Activated CD4-positive, alpha-beta memory T cell treated with anti-CD3 and anti-CD28 coated beads for 36 hours (primary cell): ENCODE results near the gene RAB42. TPM values are rescaled to one million over a fixed set of nuclear protein-coding genes. Genes with fewer than 3 reads are reported as not detected.
"Not testable (repeated sequence)": the region's sequence is repeated elsewhere in the genome, so short reads cannot be mapped to it uniquely, and the experiment has no call there.

Experiments used
- CTCF ChIA-PET: fragments of 350-600 bp; sonication (Branson Sonifier 250); formaldehyde crosslinking; loops from one replicate; lab custom pipeline; 2021; ENCODE audit warnings: antibody characterized with exemption, inconsistent platforms; lab: Charles Lee
- POLR2A ChIA-PET: fragments of 350-600 bp; sonication (Branson Sonifier 250); formaldehyde crosslinking; loops from one replicate; lab custom pipeline; 2021; ENCODE audit warnings: antibody characterized with exemption; lab: Charles Lee
- DNase-seq: peaks from one replicate; pipeline ENCODE4 v3.0.0-alpha.2; 2020
- H3K27ac Mint-ChIP-seq: one replicate; pipeline ENCODE4 v1.8.0; 2021; ENCODE audit warnings: mixed read lengths
- H3K27me3 Mint-ChIP-seq: one replicate; pipeline ENCODE4 v1.8.0; 2021; ENCODE audit warnings: mixed read lengths
- H3K36me3 Mint-ChIP-seq: one replicate; pipeline ENCODE4 v1.8.0; 2021; ENCODE audit warnings: mixed read lengths
- H3K4me1 Mint-ChIP-seq: one replicate; pipeline ENCODE4 v1.8.0; 2021; ENCODE audit warnings: low read depth, mixed read lengths
- H3K4me3 Mint-ChIP-seq: one replicate; pipeline ENCODE4 v1.8.0; 2021; ENCODE audit warnings: mild to moderate bottlenecking, mixed read lengths
- H3K9me3 Mint-ChIP-seq: one replicate; pipeline ENCODE4 v1.8.0; 2021; ENCODE audit warnings: mixed read lengths
- intact Hi-C: fragments of 100-400 bp; cut with micrococcal nuclease; formaldehyde crosslinking; loops from one replicate; pipeline ENCODE4 v1.15.1; 2023
- total RNA-seq, 2 experiments: library from RNA; stranded (reverse); gene quantifications; one replicate each; pipeline ENCODE4 v1.2.3, GENCODE V29; 2021

Gene RAB42
- total RNA-seq, 2 experiments from 2014 or later = not detected

DNA sequence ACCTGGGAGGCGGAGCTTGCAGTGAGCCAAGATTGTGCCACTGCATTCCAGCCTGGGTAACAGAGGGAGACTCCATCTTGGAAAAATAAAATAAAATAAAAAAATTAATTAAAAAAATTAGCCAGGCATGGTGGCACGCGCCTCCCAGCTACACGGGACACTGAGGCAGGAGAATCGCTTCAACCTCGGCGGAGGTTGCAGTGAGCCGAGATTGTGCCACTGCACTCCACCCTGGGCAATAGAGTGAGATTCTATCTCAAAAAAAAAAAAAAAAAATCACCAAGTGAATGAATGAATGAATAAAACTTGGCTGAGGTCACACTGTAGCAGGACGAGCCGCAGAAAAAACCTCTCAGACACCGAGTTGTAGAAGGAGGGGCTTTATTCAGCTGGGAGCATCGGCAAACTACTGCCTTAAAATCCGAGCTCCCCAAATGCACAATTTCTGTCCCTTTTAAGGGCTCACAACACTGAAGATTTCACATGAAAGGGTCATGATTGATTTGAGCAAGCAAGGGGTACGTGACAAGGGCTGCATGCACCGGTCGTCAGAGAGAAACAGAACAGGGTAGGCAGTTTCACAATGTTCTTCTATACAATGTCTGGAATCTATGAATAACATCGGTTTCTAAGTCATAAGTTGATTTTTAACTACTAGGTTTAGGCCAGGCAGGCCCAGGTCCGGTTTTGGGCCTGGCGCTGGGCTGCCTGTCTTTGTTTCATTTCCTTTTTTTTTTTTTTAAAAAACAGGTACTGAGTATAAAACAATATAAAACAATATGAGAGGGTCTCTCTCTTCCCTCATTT is 5.3 kb upstream of the RAB42 start:
- H3K36me3 Mint-ChIP-seq, H3K4me3 Mint-ChIP-seq, H3K9me3 Mint-ChIP-seq, CTCF ChIA-PET, H3K4me1 Mint-ChIP-seq, DNase-seq, intact Hi-C loops, H3K27me3 Mint-ChIP-seq, H3K27ac Mint-ChIP-seq: not testable (repeated sequence)
- POLR2A ChIA-PET = interaction anchor here (2.1 kb wide), 1 partner anchor 9 kb away, joined by 4 read pairs; no protein-coding TSS in a partner anchor

DNA sequence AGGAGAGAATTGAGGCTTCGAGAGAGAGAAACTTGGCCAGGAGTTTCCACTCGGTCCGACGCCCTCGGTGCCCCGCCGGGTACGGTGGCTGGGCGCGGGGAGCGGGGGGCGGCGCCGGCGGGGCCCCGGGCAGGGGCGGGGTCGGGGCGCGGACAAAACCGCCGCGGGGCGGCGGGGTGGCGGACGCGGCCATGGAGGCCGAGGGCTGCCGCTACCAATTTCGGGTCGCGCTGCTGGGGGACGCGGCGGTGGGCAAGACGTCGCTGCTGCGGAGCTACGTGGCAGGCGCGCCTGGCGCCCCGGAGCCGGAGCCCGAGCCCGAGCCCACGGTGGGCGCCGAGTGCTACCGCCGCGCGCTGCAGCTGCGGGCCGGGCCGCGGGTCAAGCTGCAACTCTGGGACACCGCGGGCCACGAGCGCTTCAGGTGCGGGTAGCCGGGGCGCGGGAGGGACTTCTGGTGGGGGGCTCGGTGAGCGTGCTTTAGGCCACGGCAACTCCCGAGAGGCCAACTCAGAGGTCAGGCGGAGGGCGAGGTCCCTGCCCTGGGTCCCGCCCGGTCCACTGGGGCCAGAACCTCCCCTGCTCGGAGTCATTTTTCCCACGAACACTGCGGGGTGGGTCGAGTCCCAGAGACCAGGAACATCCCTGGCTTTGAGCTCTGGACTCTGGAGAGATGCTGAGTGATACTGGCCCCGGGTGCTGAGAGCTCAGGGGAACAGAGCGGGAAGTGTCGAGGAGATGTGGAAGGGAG is 431 bp downstream of the RAB42 start:
- Mint-ChIP-seq H3K4me3 (peak overlapping the region; percentile 67), H3K36me3 (peaks cover 3% of the 10 kb centered on the region), H3K27ac (no peak overlapping the region), H3K9me3 (no peaks in the 10 kb centered on the region), H3K4me1 (peaks cover 5% of the 10 kb centered on the region), H3K27me3 (peaks cover 5% of the 10 kb centered on the region)
- peak; percentile 14 for DNase-seq
- POLR2A ChIA-PET = interaction anchor here (0.6 to 1.9 kb wide), 3 partner anchors 11 to 207 kb away, joined by 3 to 8 read pairs (median 4); no protein-coding TSS in a partner anchor
- CTCF ChIA-PET = interaction anchor here (0.7 to 1.0 kb wide), 2 partner anchors 11 kb away, joined by 3 read pairs; no protein-coding TSS in a partner anchor
- intact Hi-C loops = no loop called here

DNA sequence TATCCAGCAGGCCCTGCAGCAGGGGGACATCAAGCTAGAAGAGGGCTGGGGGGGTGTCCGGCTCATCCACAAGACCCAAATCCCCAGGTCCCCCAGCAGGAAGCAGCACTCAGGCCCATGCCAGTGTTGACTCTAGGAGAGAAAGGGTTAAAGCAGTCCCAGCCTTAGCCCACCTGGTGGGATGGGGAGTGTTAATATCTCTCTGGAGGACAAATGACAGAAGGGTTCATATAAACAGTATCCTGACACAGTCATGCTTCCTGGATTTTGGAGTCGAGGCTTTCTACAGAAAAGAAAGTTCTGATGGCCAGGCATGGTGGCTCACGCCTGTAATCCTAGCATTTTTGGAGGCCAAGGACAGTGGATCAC is 1.9 kb downstream of the RAB42 start:
- POLR2A ChIA-PET, H3K4me1 Mint-ChIP-seq, CTCF ChIA-PET, DNase-seq, H3K27ac Mint-ChIP-seq, intact Hi-C loops, H3K4me3 Mint-ChIP-seq, H3K36me3 Mint-ChIP-seq, H3K27me3 Mint-ChIP-seq, H3K9me3 Mint-ChIP-seq: not testable (repeated sequence)

DNA sequence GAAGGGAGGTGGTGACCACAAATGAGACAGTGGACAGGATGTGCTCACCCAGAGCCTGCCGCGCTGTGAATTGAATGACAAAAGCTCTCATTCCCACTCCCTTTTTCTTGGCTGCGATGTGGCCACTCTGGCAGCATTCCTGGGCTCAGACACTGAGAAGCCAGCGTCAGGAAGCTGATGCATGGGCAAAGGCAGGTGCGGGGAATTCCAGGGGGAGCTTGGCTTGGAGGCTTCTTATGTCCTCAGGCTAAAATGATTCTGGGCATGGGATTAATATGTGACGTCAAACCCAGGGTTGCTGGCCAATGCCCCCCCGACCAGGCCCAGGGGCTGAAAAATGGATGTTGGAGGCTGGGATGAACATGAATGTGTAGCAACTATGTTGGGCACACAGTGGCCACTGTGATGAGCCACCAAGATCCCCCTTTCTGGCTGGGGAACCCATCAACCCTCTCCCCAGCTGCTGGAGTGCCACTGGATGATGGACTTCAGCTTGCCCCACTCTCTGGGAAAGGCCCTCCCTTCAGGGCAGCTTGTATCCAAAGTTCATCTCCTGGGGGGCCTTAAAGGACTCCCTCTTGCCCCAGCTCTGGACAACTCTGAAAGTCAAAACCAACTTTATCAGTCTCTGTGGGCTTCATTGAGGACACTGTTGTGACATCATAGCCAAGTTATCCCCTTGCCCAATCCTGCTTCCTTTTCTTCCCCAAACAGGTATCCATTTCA is 2.8 kb downstream of the RAB42 start:
- POLR2A ChIA-PET, H3K36me3 Mint-ChIP-seq, H3K27ac Mint-ChIP-seq: not testable (repeated sequence)

DNA sequence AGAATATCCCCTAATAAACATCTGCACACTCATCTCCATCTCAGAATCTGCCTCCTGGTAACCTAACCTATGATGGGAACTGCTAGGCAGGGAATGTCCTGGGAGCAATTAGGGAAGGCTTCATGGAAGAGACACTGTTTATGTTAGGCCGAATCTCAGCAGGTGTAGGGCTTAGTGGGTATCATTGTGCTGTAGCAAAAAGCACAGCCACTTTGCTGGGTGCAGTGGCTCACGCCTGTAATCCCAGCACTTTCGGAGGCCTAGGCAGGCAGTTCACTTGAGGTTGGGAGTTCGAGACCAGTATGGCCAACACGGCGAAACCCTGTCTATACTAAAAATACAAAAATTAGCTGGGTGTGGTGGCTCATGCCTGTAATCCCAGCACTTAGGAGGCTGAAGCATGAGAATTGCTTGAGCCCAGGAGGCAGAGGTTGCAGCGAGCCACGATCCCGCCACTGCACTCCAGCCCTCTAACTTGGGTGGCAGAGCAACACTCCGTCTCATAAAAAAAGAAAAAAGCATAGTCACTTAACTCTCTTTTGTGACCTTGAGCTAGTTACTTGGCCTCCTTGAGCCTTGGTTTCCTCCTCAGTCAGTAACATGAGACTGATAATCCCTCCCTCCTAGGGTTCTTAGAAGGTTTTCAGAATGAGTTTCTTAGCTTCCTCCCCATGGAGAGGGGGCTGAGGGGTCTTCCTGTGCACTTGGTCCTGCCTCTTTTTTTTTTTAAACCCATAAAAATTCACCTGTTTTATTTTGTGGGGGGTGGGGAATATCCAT is 3.5 kb downstream of the RAB42 start:
- H3K4me3 Mint-ChIP-seq = no peak overlapping the region
- peaks cover 7% of the 10 kb centered on the region for H3K4me1 Mint-ChIP-seq
- no peak overlapping the region for H3K27ac Mint-ChIP-seq
- H3K27me3 Mint-ChIP-seq = peaks cover 5% of the 10 kb centered on the region
- intact Hi-C loops = no loop called here
- POLR2A ChIA-PET = no interaction called here
- no peaks in the 10 kb centered on the region for H3K9me3 Mint-ChIP-seq
- CTCF ChIA-PET = no interaction called here
- peaks cover 3% of the 10 kb centered on the region for H3K36me3 Mint-ChIP-seq
- DNase-seq = no peak

More for the DNA sequence above, 2.8 kb downstream of the RAB42 start:
- H3K27me3 Mint-ChIP-seq, H3K4me1 Mint-ChIP-seq, CTCF ChIA-PET, H3K9me3 Mint-ChIP-seq, DNase-seq, intact Hi-C loops, H3K4me3 Mint-ChIP-seq: not testable (repeated sequence)

DNA sequence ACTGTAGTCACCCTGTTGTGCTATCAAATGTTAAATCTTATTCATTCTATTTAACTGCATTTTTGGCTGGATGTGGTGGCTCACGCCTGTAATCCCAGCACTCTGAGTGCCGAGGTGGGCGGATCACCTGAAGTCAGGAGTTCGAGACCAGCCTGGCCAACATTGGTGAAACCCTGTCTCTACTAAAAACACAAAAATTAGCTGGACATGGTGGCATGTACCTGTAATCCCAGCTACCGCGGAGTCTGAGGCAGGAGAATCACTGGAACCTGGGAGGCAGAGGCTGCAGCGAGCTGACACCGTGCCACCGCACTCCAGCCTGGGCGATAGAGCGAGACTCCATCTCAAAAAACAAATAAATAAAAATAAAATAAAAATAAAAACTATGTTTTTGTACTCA is 4.2 kb downstream of the RAB42 start:
- intact Hi-C loops, H3K27me3 Mint-ChIP-seq, DNase-seq, H3K4me3 Mint-ChIP-seq, CTCF ChIA-PET, H3K9me3 Mint-ChIP-seq, H3K36me3 Mint-ChIP-seq, H3K4me1 Mint-ChIP-seq, H3K27ac Mint-ChIP-seq: not testable (repeated sequence)
- POLR2A ChIA-PET = interaction anchor here (1.0 kb wide), 1 partner anchor 14 kb away, joined by 5 read pairs; no protein-coding TSS in a partner anchor

DNA sequence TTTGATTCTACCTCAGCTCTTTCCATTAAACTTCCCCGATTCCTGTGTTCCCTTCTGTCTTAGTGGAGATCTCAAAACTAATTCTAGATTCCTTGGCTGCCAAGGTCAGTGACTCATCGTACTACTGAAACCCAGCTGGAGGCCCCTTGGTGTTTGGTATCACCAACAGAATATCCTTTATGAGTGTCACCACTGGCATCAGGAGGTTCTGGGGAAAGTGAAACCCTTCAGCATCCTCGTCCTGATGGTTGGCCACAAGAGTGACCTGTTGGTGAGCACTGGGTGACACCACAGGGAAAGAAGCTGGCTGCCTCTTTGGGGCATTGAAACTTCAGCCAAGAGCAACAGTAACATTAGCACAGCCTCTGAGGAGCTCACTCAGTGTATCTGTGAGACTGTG is 9.6 kb downstream of the RAB42 start:
- POLR2A ChIA-PET = interaction anchor here (1.2 to 1.3 kb wide), 2 partner anchors 20 to 23 kb away, joined by 3 to 7 read pairs; no protein-coding TSS in a partner anchor
- peaks cover 21% of the 10 kb centered on the region for H3K36me3 Mint-ChIP-seq
- no peaks in the 10 kb centered on the region for H3K27me3 Mint-ChIP-seq
- no peaks in the 10 kb centered on the region for H3K9me3 Mint-ChIP-seq
- no peak overlapping the region for H3K27ac Mint-ChIP-seq
- CTCF ChIA-PET = interaction anchor here (1.6 to 1.9 kb wide), 2 partner anchors 83 to 242 kb away, joined by 4 to 8 read pairs; no protein-coding TSS in a partner anchor
- H3K4me1 Mint-ChIP-seq = peaks cover 11% of the 10 kb centered on the region
- peak; percentile 59 for DNase-seq
- intact Hi-C loops = loop anchor here (2.0 to 5.0 kb wide), 2 partner anchors 83 to 194 kb away; no protein-coding TSS in a partner anchor
- H3K4me3 Mint-ChIP-seq = no peak overlapping the region

DNA sequence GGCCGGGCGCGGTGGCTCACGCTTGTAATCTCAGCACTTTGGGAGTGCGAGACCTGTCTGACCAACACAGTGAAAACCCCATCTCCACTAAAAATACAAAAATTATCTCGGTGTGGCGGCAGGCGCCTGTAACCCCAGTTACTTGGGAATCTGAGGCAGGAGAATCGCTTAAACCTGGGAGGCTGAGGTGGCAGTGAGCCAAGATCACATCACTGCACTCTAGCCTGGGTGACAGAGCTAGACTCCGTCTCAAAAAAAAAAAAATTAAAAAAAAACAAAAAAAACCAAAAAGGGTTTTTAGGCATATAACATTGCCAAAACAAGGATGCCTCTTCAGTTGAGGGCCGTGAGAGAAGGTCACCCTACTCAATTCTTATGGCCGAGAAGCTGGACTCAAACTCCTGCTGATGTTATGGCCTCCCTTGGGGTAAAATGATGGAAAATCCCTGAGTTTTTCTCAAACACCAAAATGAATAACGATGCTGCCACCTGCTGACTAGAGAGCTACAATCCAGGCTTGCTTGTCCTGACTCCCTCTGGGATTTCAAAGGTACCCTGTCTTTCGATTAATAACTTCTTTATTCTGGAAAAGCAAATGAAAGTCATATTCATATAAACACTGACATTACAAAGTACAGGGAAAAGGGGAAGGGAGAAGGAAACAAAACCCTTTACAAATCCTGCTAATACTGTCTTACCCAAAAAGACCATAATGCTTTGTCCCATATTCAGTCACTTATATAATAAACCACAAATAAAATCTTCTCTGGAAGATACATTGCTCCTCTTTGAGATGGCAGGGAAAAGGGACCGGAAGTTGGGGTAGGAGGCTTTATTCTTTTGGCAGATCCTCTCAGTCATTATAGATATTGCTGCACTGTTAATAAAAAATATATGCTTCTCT is 10.7 kb downstream of the RAB42 start:
- ChIA-PET POLR2A (interaction anchor here (0.7 kb wide), 1 partner anchor 21 kb away, joined by 4 read pairs; no protein-coding TSS in a partner anchor), CTCF (interaction anchor here (0.7 to 1.9 kb wide), 9 partner anchors 10 to 354 kb away, joined by 3 to 8 read pairs (median 3); no protein-coding TSS in a partner anchor)
- intact Hi-C loops = loop anchor here (2.0 to 5.0 kb wide), 2 partner anchors 84 to 195 kb away; no protein-coding TSS in a partner anchor
- no peaks in the 10 kb centered on the region for H3K9me3 Mint-ChIP-seq
- peak; percentile 38 for DNase-seq
- H3K4me3 Mint-ChIP-seq = no peak overlapping the region
- H3K36me3 Mint-ChIP-seq = peaks cover 21% of the 10 kb centered on the region
- peaks cover 11% of the 10 kb centered on the region for H3K4me1 Mint-ChIP-seq
- H3K27ac Mint-ChIP-seq = no peak overlapping the region
- no peaks in the 10 kb centered on the region for H3K27me3 Mint-ChIP-seq

DNA sequence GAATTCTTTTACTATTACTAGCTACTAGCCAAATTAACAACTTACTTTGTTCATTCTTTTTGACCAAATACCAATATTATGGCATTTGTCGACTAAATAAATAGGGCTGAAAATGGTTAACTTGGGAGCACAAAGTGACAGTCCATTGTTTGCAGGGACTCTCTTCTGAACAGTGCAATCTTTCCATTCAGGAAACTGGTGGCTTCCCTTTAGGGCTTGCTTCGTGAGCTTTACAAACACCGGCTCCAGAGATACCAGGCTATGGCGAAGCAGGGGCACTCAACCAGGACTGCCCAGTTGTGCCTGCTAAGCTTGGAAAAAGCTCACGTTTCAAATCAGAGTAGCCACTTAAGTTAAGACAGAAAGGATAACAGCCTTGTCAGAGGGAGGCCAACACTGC is 12.3 kb downstream of the RAB42 start:
- intact Hi-C loops = loop anchor here (5.0 kb wide), 1 partner anchor 197 kb away; no protein-coding TSS in a partner anchor
- H3K36me3 Mint-ChIP-seq = peaks cover 23% of the 10 kb centered on the region
- no peaks in the 10 kb centered on the region for H3K9me3 Mint-ChIP-seq
- ChIA-PET CTCF (interaction anchor here (0.5 to 1.3 kb wide), 7 partner anchors 20 to 181 kb away, joined by 3 to 4 read pairs (median 4); no protein-coding TSS in a partner anchor), POLR2A (no interaction called here)
- H3K4me3 Mint-ChIP-seq = no peak overlapping the region
- peaks cover 10% of the 10 kb centered on the region for H3K4me1 Mint-ChIP-seq
- no peaks in the 10 kb centered on the region for H3K27me3 Mint-ChIP-seq
- H3K27ac Mint-ChIP-seq = no peak overlapping the region
- DNase-seq = no peak

DNA sequence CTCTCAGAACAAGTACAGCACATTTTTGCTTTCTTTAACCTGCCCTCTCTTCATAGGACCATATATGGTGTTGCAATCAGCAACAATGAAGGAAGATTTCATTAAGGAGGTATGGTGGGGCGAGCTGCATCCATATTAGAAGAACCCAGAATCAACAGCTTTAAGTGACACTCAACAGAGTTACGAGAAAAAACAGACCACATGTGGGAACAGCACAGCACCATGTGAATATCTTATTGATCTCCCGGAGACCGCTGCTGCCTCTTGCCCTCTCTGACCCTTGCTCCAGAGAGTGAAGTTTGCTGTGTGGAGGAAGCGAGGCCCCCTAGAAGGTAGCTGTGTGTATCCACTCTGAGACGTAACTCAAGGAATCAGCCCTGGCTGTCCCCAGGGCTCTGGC is 12.9 kb downstream of the RAB42 start:
- POLR2A ChIA-PET = no interaction called here
- H3K4me3 Mint-ChIP-seq = no peak overlapping the region
- no peak for DNase-seq
- no peaks in the 10 kb centered on the region for H3K9me3 Mint-ChIP-seq
- no peaks in the 10 kb centered on the region for H3K27me3 Mint-ChIP-seq
- H3K4me1 Mint-ChIP-seq = peaks cover 10% of the 10 kb centered on the region
- intact Hi-C loops = loop anchor here (5.0 kb wide), 1 partner anchor 198 kb away; no protein-coding TSS in a partner anchor
- CTCF ChIA-PET = interaction anchor here (0.5 to 0.6 kb wide), 2 partner anchors 21 to 182 kb away, joined by 3 to 4 read pairs; no protein-coding TSS in a partner anchor
- no peak overlapping the region for H3K27ac Mint-ChIP-seq
- H3K36me3 Mint-ChIP-seq = peaks cover 27% of the 10 kb centered on the region
